HG03432 (cell line): ENCODE measurements around the gene INPP4A.

Experiments used
- ATAC-seq: cut with Tn5 transposase; IDR thresholded peaks from one replicate; pipeline ENCODE4 v1.9.1; 2021; ENCODE audit warnings: mild to moderate bottlenecking, moderate library complexity; ENCODE audit not compliant: unreplicated experiment

Gene INPP4A

DNA sequence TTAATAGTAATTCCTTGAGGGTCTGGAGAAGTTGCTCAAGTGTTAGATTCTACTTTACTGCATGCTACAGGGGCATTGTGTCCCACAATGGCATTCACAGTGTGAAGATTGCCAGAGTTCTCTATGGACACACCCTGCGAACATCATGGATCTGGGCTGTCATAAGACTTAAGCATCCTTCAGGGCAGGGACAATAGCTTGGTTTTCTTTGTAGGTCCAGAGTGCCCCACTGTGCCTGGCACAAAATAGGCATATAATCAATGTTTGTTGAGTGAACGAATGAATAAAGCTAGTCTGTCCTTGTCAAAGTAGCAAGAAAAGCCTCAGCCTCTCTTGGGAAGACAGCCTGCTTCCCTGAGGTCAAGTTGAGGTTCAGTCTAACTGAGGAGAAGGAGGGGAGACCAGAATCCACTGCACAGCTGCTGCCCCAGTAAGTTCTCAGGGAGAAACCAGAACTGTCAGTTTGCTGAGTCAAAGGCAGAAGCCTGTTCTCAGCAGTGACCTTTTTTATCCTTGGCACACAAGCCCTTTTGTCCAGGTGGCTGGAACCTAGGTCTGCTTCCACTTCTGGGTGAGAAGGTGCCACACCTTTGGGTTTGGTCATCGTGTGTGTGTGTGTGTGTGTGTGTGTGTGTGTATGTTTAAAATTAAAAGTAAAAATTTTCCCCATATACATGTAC is 15.0 kb downstream of the INPP4A start:
- peak; percentile 29 for ATAC-seq

DNA sequence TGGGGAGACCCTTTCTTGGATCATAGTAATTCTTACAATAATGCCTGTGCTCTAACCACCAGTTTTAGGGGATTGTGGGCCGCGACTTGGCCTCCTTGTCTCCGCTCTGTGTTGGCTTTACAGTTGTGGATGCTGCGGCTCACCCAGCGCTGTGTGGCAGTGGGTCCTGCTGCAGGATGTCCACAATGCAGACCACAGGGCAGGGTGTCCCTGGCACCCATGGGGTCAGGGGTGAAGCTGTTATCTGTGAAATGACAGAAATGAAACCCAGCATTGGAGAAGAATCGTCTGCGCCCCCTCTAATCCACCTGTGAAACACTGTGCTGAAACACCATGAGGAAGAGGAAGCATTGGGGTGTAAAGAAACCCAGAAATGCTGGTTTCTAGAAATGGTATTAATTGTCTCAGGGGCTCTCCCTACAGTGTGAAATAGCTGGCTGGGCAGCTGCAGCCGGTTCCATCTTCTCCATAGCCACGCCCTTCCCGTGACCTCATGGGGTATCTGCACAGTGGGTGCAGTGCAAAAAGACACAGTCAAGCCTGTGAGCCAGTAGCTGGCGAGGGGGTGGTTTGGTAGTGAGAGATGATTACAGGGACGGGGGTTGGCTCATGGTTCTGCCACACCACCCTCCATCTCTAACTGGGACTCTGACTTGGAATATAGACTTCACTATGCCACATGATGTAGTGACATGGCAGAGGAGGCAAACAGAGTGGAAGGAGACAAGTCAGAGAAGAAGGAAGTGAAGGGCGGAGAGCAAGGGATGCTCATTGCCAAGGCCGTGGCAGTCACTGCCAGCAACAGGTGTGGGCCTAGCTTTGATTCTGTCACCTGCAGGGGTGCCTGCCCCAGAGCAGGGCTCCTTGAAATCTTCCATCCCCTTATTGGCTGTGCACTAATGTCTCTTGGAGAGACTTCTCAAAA is 16.2 kb downstream of the INPP4A start:
- ATAC-seq = peak; percentile 68

DNA sequence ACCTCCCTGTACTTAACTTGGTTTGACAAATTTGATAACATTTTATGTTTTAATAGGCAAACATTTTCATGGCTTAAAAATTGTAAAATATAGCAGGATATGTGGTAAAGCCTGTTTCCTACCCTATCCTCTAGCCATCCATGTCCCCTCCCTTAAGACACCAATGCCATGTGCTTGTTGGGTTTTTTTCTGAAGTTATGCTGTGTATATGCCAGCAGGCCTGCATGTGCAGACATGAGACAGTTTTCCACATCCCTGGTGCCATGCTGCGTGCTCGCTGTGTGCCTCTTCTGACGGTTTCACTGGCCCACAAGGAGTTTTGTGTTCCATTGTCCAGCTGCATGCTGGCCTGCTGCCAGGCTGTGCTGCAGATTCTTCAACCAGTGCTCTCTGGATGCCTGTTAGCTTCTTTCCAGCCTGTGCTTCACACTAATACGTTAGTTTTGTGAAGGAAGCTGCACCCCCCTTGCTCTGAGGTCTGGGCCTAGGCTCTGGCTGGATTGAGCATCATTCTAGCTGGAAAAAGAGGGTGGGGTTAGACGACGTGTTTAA is 16.9 kb downstream of the INPP4A start:
- no peak for ATAC-seq

DNA sequence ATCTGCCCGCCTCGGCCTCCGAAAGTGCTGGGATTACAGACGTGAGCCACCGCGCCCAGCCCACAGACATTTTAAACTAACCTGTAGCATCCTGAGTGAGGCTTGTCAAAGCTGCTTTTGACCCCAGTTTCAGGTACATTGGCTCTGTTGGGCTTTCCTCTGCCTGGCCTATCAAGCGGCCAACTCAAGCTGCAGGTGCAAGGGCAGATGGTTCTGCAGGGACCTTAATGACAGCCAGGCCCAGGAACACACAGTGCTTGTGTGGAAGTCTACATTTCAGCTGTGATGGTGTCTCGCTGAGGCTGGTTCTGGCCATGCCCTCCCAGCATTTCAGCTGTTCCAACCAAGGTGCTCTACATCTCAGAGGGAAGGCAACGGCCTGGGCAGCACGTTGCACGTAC is 18.4 kb downstream of the INPP4A start:
- no peak for ATAC-seq

DNA sequence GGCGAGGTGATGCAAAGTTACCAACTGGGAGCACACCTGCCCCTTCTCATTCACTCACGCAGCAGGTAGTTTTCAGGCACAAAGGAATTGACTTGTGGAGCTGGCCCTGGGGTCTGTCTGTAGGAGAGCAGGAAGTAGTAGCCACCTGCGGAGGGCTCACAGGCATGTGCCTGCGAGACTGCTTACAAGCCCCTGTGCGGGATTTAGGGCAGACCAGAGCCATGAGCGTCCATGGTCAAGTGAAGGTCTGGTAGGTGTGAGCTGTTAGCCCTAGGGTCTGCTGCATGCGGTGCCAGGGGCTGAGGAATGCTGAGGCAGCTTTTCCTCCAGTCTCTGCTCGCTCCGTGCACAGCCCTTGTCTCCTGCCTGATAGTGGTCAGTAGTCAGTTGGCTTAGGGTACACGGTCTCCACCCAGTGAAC is 18.9 kb downstream of the INPP4A start:
- no peak for ATAC-seq

DNA sequence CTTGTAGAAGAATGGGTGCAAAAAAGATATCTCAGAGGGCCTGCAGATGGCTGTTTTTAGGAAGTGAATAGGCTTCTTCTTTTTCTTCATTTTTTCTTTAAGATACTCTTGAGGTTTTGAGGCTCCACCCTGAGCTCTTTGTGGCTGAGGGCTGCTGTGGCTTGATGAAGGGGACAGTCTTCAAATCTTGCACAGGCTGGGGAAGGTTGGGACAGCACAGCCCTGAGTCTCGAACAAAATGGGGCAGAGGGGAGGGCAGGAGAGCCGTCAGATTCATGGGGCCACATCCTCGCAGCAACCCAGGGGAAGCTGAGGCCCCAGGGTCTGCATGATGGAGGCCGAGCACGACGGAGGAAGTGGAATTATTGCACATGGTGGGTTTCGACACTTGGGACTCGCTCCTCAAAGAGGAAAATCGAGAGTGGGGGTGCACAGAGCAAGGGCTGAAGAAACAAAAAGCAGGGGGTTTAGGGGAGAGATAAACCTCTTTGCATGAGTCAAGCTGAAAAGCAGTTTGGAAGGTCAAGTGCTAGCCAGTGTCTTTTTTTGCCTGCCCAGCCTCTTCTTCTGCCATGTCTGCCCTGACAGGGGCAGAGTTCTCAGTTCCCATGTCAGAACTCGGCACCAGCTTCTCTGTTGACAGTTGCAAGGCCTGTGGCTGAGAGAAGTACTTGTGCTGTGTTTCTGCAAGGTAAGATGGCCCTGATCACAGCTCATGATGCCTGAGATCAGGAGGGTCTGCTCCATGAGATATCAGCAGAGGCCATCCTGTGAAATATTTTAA is 19.5 kb downstream of the INPP4A start:
- no peak for ATAC-seq

DNA sequence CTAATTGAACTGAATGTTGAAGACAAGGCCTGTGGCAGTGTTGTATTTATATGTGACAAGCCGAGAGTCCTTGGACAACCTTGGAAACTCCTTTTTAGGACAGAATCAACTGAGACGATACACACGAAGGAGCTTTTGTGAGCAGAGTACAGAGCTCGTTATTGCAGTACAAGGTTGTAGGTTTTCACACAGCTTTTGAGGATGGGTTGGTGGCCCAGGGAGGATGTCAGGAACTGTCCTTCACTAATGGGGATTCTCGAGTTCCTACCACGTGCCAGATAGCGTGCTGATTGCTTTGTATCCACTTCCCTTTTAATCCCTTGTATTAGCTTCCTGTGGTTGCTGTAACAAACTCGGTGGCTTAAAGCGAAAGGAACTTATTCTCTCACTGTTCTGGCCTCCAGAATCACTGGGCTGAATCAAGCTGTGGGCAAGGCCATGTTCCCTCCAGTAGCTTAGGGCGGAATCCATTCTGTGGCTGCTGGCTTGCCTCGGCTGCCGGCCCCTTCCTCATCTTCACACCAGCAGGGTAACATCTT is 20.2 kb downstream of the INPP4A start:
- peak; percentile 38 for ATAC-seq

DNA sequence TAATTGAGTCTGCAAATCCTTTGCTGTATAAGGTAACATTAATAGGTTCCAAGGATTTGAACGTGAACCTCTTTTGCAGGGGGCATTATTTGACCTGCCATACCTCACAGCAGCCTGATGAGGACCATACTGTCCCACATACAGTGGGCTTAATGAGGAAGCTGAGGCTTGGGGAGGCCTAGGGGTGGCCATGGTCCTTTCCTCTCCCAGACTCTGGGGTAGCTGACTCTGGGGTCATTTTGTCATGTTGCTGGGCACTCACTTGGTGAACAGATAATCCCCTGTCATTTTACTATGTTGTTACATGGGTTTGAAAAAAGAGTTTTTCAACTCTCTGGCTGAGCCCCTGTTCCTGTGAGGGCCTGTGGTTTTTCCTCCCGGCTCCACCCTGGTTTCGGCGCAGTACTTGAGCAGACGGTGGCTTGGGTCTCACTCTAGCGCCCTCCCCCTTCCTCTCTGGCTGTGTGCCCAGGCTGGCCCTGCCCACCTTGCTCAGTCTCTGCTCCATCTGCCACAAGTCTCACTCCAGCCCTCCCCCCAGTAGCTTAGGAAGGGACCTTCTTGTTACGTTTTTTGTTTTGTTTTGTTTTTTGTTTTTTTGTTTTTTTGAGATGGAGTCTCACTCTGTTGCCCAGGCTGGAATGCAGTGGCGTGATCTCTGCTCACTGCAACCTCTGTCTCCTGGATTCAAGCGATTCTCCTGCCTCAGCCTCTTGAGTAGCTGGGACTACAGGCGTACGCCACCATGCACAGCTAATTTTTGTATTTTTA is 21.0 kb downstream of the INPP4A start:
- peak; percentile 45 for ATAC-seq

DNA sequence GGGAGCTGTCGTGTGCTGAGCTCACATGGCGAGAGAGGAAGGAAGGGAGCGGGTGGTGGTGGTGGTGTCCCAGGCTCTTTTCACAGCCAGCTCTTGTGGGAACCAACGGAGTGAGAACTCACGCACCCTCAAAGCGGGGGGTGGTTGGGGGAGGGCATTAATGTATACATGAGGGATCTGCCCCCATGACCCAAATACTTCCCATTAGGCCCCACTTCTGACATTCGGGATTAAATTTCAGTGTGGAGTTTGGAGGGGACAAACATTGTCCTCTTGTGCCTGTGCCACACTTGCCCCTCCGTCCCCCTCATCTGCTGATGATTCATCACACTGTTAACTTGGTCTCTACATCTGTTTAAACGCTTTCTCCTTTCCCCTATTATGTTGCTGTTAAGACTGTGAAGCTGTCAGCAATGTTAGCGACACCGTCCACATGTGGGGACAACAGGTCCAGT is 22.5 kb downstream of the INPP4A start:
- no peak for ATAC-seq

DNA sequence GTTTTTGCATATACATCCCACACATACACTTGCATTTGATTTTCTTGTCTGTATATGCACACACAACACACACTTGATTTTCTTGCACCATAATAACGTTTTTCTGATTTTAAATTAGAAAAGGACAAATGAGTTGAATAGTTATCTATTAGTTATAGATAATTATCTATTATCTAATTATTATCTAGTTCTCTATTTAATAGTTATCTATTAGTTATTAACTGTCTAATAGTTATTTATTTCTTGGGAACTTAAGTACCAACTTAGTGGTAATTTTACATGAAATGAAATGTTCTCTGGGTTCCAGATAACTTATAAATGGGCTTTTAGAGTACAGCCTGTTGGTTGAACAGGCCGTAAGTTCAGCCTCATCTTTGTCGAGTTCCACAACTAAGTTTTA is 23.0 kb downstream of the INPP4A start:
- no peak for ATAC-seq

DNA sequence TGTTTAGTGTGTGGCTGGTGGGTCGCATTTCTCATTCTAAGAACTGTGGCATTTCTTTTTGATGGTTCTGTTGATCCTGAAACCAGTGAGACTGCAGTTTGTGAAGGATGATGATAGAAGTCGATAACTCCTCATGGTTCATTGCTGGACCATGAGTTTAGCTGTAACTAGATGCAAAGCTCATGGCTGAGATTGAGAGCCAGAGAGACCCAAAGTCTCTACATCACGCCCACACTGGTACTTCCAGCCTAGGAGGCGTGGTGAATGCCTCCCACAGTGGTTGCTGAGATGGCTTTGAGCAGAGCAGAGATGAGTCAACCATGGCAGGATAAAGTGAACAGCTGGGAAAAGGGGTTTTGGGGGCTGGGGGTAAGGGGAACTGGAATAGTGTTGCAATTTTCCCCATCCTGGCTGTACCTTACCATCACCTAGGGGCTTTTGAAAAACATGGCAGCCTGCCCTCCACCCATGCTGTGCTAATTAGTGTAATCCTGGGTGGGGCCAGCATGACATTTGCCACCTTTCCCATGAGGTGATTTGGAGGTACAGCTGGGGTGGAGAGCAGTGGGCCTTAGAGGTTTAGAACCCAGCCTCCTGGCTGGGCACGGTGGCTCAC is 24.1 kb downstream of the INPP4A start:
- ATAC-seq = peak; percentile 46

DNA sequence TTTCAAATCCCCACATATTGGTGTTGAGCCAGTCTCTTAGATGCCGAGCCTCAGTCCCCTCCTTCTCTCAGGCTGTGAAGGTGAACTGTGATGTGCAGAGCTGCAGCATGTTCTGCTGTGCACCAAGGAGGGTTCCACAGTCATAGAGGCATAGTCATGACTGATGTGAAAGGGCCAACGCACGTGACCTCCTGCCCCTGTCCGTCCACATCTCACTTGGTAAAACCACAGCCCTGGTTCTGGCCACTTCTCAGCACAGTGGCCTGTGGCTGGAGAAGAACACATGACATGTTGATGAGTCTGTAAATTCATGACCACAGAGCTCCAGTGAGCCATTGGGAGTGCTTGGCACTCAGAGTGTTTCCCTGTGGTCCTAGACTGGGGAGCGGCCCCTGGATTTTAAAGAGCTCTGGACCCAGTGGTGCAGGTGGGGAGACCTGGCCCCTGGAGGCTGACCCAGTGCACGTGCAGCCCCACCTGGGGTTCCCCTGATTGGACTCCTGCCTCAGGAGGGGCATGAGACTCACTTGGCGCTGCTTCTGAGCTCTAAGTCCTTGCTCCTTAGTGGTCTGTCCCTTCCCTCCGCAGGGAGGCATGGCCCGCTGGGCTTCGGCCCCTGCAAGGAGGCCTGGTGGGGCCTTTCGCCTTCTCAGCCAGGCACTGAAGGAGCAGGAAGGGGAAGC is 25.3 kb downstream of the INPP4A start:
- ATAC-seq = no peak

DNA sequence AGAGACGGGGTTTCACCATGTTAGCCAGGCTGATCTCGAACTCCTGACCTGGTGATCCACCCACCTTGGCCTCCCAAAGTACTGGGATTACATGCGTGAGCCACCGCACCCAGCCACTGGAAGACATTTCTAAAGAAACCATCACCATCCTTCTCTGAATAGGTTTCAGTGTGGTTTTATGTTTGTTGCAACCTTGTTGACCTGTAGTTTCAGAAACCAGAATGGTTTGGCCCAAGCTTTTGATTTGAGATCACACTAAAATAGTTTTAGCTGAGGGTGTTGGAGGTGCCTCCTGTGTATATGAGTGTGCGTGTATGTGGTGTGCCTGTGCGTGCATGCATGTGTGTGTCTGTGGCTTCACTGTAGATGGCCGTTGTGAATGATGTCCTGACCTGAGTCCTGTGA is 26.2 kb downstream of the INPP4A start:
- peak; percentile 35 for ATAC-seq

DNA sequence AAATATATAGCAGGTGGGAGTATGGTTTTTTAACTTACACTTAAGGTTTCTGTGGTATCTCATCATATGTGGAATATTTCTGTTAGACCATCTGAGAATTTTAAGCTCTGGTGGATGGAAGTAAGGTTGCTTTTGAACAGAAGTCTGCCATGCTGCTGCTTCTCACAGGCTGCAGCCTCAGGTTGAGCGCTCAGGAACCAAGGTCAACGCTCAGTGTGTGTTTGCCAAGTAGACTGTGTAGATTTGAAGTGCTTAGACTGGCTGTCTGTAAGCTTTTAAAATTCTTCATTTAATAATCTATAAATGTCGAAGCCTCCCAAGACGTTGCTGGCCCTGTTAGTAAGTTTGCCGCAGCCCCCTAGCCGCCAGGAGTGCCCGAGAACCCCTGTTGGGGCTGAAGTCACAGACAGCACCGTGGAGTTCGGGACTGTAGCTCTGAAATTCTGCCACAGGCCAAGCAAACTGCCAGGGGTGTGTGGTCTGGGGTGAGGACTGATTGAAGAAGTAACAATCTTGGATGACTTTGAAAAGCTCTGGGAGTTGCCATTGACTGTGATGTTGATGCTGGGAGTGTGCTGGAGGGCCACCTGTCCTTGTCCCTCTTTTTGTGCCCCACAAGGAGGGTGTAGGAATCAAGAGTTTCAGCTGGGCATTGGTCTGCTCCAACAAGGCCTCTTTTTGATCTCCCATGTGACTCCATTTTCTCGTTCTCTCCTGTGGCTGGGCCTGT is 26.9 kb downstream of the INPP4A start:
- no peak for ATAC-seq

DNA sequence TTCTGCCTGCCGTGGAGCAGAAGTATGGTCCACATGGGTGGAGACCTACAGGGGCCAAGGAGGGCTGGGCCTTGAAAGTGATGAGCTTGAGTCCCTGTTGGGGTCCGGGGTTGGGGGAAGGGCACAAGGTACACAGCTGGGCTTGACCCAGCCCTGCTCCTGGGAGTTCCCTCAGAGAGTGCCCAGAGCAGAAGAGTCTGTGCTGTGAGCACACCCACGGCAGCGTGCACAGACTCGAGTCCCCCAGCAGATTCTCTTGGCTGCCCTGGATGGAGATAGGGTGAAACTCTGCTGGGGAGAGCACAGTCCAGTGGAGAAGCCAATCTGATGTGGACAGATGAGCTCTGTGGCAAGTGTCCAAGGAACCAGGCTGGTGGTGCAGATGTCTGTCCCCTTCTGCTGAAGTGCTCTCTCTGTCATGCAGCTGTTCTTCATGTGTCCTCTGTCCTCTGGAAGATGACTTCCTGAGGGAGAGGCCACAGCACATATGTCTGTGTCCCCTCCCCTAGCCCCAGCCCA is 27.5 kb downstream of the INPP4A start:
- no peak for ATAC-seq

DNA sequence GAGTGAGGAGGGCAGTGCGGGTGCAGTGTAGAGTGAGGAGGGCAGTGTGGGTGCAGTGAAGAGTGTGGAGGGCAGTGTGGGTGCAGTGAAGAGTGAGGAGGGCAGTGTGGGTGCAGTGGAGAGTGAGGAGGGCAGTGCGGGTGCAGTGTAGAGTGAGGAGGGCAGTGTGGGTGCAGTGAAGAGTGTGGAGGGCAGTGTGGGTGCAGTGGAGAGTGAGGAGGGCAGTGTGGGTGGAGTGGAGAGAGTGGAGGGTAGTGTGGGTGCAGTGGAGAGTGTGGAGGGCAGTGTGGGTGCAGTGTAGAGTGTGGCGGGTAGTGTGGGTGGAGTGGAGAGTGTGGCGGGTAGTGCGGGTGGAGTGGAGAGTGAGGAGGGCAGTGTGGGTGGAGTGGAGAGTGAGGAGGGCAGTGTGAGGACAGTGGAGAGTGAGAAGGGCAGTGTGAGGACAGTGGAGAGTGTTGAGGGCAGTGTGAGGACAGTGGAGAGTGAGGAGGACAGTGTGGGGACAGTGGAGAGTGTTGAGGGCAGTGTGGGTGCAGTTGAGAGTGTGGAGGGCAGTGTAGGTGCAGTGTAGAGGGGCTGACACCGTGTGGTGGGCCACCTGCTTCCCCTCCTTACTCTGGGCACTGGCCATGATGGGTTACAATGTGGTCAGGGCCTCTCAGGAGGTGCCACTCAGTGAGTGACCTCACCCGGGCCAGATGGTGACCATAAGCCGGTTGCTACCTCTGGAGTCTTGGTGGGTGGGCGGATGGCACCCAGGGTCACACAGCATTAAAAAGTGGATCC is 28.5 kb downstream of the INPP4A start:
- ATAC-seq = no peak
